GM12872 (cell line): ENCODE results near the gene BLMH.

Experiments used
- CTCF ChIP-seq: IDR thresholded peaks from 3 replicates; pipeline ENCODE4 v1.5.1; 2011; ENCODE audit warnings: low read depth, mild to moderate bottlenecking, low read length, moderate library complexity; ENCODE audit not compliant: insufficient read depth

BLMH gene

GRCh38 chr17:30318155-30318554, 26.4 kb upstream of the BLMH start:
- TF ChIP-seq CTCF = no peak

GRCh38 chr17:30316736-30317135, 25.0 kb upstream of the BLMH start:
- no peak for TF ChIP-seq CTCF

GRCh38 chr17:30315106-30315505, 23.4 kb upstream of the BLMH start:
- TF ChIP-seq CTCF = no peak

GRCh38 chr17:30314474-30314873, 22.7 kb upstream of the BLMH start:
- TF ChIP-seq CTCF = no peak

GRCh38 chr17:30312226-30312625, 20.5 kb upstream of the BLMH start:
- no peak for TF ChIP-seq CTCF

- no peak for TF ChIP-seq CTCF
Observed at GRCh38 chr17:30310562-30310961, 18.8 kb upstream of the BLMH start.

GRCh38 chr17:30309591-30309990, 17.8 kb upstream of the BLMH start:
- no peak for TF ChIP-seq CTCF

- TF ChIP-seq CTCF = no peak
Observed at GRCh38 chr17:30308406-30308805, 16.7 kb upstream of the BLMH start.
